Prostate gland (tissue), 2 donors: ENCODE results near the gene HOXD13. TPM values are rescaled to one million over a fixed set of nuclear protein-coding genes. Genes with fewer than 3 reads are reported as not detected.

Experiments
- DNase-seq: peaks from one replicate; pipeline ENCODE4 v3.0.0-alpha.2; 2019; ENCODE audit warnings: low spot score
- H3K27ac ChIP-seq, 2 donors: fragments of 200-600 bp; sonication (generic); 2 replicates each; pipeline ENCODE4 v1.5.1; 2017 to 2019
- H3K27me3 ChIP-seq: fragments of 200-600 bp; sonication (generic); replicated peaks from 2 replicates; pipeline ENCODE4 v1.5.1; 2019; ENCODE audit not compliant: insufficient read depth
- H3K36me3 ChIP-seq, 2 donors: fragments of 200-600 bp; sonication (generic); 1 replicate in 1 of 2; 2 replicates in 1 of 2; pipeline versions ENCODE4 v1.5.1 to v1.8.1; 2017 to 2019
- H3K4me1 ChIP-seq: fragments of 200-600 bp; sonication (generic); replicated peaks from 2 replicates; pipeline ENCODE4 v1.5.1; 2019
- H3K4me3 ChIP-seq, 2 donors: fragments of 200-600 bp; sonication (generic); 2 replicates each; pipeline ENCODE4 v1.5.1; 2017 to 2019
- H3K9me3 ChIP-seq: fragments of 200-600 bp; sonication (generic); 2 replicates; pipeline ENCODE4 v1.5.1; 2017
- CTCF ChIP-seq, 4 experiments: fragments of 200-600 bp in 2 of 4; fragments of 450-650 bp in 2 of 4; sonication (generic) in 2 of 4; IDR thresholded peaks; 1 replicate in 3 of 4; 2 replicates in 1 of 4; pipeline ENCODE4 v1.5.1; 2016 to 2019; ENCODE audit warnings: antibody characterized with exemption in 4 of 4, mild to moderate bottlenecking in 2 of 4, moderate library complexity in 2 of 4
- POLR2A ChIP-seq: fragments of 450-650 bp; IDR thresholded peaks from one replicate; pipeline ENCODE4 v1.6.1; 2016; ENCODE audit warnings: antibody characterized with exemption, mild to moderate bottlenecking
- POLR2AphosphoS5 ChIP-seq: sonication (generic); formaldehyde crosslinking; IDR thresholded peaks from one replicate; pipeline ENCODE4 v1.6.1; 2017; ENCODE audit warnings: antibody characterized with exemption
- WGBS: methylation state at CpG from one replicate; pipeline ENCODE4 v1.1.5; 2018; 5-methylcytosine and 5-hydroxymethylcytosine counted together
- intact Hi-C: fragments of 100-400 bp; cut with DNase I; formaldehyde crosslinking; loops from one replicate; pipeline ENCODE4 v1.14.2; 2022
- total RNA-seq, 2 donors: library from RNA; depleted of rRNA; stranded (reverse); fragments of >200 nt; gene quantifications; one replicate each; pipeline ENCODE4 v1.1.0, GENCODE V29; 2016

HOXD13 gene
- total RNA-seq, 2 donors from 2014 or later: 10.6 to 11.8 TPM

GRCh38 chr2:176105730-176106580 lies 13.4 kb downstream of the HOXD13 start:
- Histone ChIP-seq H3K36me3 (no peaks in the 10 kb centered on the region), H3K27me3 (peaks cover 22% of the 10 kb centered on the region), H3K4me1 (no peaks in the 10 kb centered on the region), H3K27ac (peak overlapping the region; percentile 87 to 89), H3K4me3 (peak overlapping the region; percentile 32 to 45), H3K9me3 (no peaks in the 10 kb centered on the region)
- TF ChIP-seq POLR2AphosphoS5: no peak
- TF ChIP-seq POLR2A: no peak
- no peak for TF ChIP-seq CTCF (IDR thresholded peaks at IDR 0.05)
- WGBS: 24% methylated on average over 25 of the region's 25 CpGs
- DNase-seq: no peak
- intact Hi-C loops: no loop called here

GRCh38 chr2:176106581-176107539 lies 14.3 kb downstream of the HOXD13 start, which contains the start of gene HOXD11:
Gene HOXD11 (plus strand): TSS chr2:176107280. CDS start chr2:176107356, 76 bp downstream.
- intact Hi-C loops: no loop called here
- H3K4me1 ChIP-seq: no peaks in the 10 kb centered on the region
- peak; percentile 81 for DNase-seq

GRCh38 chr2:176107731-176108181 lies 15.2 kb downstream of the HOXD13 start:
- Histone ChIP-seq H3K9me3 (no peaks in the 10 kb centered on the region), H3K4me3 (peak overlapping the region; percentile 28 to 46), H3K36me3 (no peaks in the 10 kb centered on the region), H3K4me1 (no peaks in the 10 kb centered on the region), H3K27me3 (peaks cover 25% of the 10 kb centered on the region), H3K27ac (peak overlapping the region; percentile 68 to 78)
- intact Hi-C loops: no loop called here
- 1% methylated on average over 19 of the region's 59 CpGs for WGBS
- peak; percentile 4 for DNase-seq
- no peak for TF ChIP-seq POLR2A

More at GRCh38 chr2:176106581-176107539, 14.3 kb downstream of the HOXD13 start, which contains the start of gene HOXD11:
- H3K9me3 ChIP-seq: no peaks in the 10 kb centered on the region
- TF ChIP-seq POLR2A: peak; percentile 42
- peak in 1 of 4 experiments; percentile 10 for TF ChIP-seq CTCF (IDR thresholded peaks at IDR 0.05)
- peak; percentile 61 for TF ChIP-seq POLR2AphosphoS5
- H3K27ac ChIP-seq: peak within 1 kb of the TSS; percentile 87 to 89
- H3K27me3 ChIP-seq: peaks cover 22% of the 10 kb centered on the region
- no peaks in the 10 kb centered on the region for H3K36me3 ChIP-seq
- WGBS: 3% methylated on average over 78 of the region's 85 CpGs
- H3K4me3 ChIP-seq: peak within 1 kb of the TSS; percentile 32 to 46

- H3K36me3 ChIP-seq: no peaks in the 10 kb centered on the region
- 46% methylated on average over 26 of the region's 26 CpGs for WGBS
- H3K4me3 ChIP-seq: peak overlapping the region; percentile 28 to 46
- intact Hi-C loops: no loop called here
- H3K27me3 ChIP-seq: peaks cover 25% of the 10 kb centered on the region
- H3K27ac ChIP-seq: peak overlapping the region; percentile 68 to 78
- H3K9me3 ChIP-seq: no peaks in the 10 kb centered on the region
- no peak for DNase-seq
- TF ChIP-seq POLR2AphosphoS5 (no peak), CTCF (IDR thresholded peaks at IDR 0.05) (no peak), POLR2A (no peak)
- no peaks in the 10 kb centered on the region for H3K4me1 ChIP-seq
Measured at GRCh38 chr2:176109192-176109901, 16.8 kb downstream of the HOXD13 start.
